ENCODE measurements around the gene DDX60.

GRCh38 chr4:168308912-168309311, 9.6 kb downstream of the DDX60 start:
- TF ChIP-seq SUZ12 (IDR thresholded peaks at IDR 0.05; ENCODE audit: extremely low read depth, insufficient read depth, insufficient read length): no peak
- no peak for TF ChIP-seq ZNF274 (IDR thresholded peaks at IDR 0.05; ENCODE audit: low read depth, low read length)

Measured in NT2/D1 (cell line).